Activated CD8-positive, alpha-beta memory T cell treated with anti-CD3 and anti-CD28 coated beads, Interleukin-2, amount 50 U/mL, for 48 hours (primary cell): Measurements from ENCODE around the gene ILF3.

Experiments used
- DNase-seq: peaks from one replicate; pipeline ENCODE4 v3.0.0-alpha.2; 2020

The ILF3 gene

DNA sequence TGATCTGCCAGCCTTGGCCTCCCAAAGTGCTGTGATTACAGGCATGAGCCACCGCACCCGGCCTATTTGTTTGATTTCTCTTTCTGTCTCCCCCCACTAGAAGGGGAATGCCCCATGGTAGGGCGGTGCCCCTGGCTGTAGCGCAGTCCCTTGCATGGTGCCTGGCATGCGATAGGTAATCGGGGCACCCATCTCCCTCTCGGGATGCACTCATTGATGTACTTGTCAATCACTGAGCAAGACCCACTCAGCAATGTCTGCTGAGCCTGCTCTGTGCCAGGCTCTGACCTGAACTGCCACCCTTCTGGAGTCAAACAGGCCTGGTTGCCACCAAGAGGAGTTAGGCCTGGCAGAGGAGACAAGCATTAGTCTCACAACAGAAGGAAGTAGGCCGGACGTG lies 83.6 kb downstream of the ILF3 start:
- no peak for DNase-seq

DNA sequence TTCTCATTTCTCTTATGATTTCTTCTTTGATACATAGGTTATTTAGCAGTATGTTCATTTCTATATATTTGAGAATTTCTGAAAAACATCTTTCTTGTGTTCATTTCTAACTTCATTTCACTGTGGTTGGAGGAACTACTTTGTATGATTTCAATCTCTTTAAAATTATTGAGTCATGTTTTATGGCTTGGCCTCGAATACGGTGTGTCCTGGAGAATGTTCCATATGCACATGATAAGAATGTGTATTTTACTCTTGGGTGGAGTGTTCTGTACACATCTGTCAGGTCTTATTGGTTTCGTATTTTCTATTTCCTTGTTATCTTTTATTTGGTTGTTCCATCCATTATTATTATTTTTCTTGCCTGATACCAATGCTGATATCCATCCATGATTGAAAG lies 86.7 kb downstream of the ILF3 start:
- DNase-seq = no peak
